Measurements from ENCODE around the gene SETD1B. TPM values are rescaled to one million over a fixed set of nuclear protein-coding genes. Genes with fewer than 3 reads are reported as not detected.
"Not testable (repeated sequence)": the region's sequence is repeated elsewhere in the genome, so short reads cannot be mapped to it uniquely, and the experiment has no call there.

SETD1B gene
- total RNA-seq, 1 donor: 5.8 TPM

GRCh38 chr12:121789233-121789781 is 14.5 kb upstream of the SETD1B start:
- no peak overlapping the region for H3K27ac ChIP-seq (ENCODE audit: low read depth, low read length)
- peaks cover 22% of the 10 kb centered on the region for H3K4me1 ChIP-seq (ENCODE audit: insufficient read depth, low read length)
- no peak overlapping the region for H3K4me3 ChIP-seq (ENCODE audit: insufficient read depth, low read length)
- no peak overlapping the region for H3K4me2 ChIP-seq (ENCODE audit: insufficient read depth, low read length)
- TF ChIP-seq, protein P1, sequence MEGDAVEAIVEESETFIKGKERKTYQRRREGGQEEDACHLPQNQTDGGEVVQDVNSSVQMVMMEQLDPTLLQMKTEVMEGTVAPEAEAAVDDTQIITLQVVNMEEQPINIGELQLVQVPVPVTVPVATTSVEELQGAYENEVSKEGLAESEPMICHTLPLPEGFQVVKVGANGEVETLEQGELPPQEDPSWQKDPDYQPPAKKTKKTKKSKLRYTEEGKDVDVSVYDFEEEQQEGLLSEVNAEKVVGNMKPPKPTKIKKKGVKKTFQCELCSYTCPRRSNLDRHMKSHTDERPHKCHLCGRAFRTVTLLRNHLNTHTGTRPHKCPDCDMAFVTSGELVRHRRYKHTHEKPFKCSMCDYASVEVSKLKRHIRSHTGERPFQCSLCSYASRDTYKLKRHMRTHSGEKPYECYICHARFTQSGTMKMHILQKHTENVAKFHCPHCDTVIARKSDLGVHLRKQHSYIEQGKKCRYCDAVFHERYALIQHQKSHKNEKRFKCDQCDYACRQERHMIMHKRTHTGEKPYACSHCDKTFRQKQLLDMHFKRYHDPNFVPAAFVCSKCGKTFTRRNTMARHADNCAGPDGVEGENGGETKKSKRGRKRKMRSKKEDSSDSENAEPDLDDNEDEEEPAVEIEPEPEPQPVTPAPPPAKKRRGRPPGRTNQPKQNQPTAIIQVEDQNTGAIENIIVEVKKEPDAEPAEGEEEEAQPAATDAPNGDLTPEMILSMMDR (IDR thresholded peaks at IDR 0.05; ENCODE audit: extremely low read depth, low read depth, low read length): no peak
- no peak overlapping the region for H2AFZ ChIP-seq (ENCODE audit: low read length)
- H3K79me2 ChIP-seq (ENCODE audit: insufficient read depth, low read length): no peaks in the 10 kb centered on the region
- H3K27me3 ChIP-seq (ENCODE audit: insufficient read depth, low read length): no peaks in the 10 kb centered on the region
- no peaks in the 10 kb centered on the region for H3K9me3 ChIP-seq (ENCODE audit: low read depth, low read length)
- no peak for DNase-seq (ENCODE audit: insufficient read length, low spot score, missing footprints)
- H3K36me3 ChIP-seq (ENCODE audit: insufficient read depth, low read length): no peaks in the 10 kb centered on the region
- H4K20me1 ChIP-seq (ENCODE audit: insufficient read depth, low read length): peaks cover 6% of the 10 kb centered on the region

GRCh38 chr12:121789800-121790728 is 13.7 kb upstream of the SETD1B start:
- no peaks in the 10 kb centered on the region for H3K9me3 ChIP-seq (ENCODE audit: low read depth, low read length)
- no peaks in the 10 kb centered on the region for H3K36me3 ChIP-seq (ENCODE audit: insufficient read depth, low read length)
- no peak for DNase-seq (ENCODE audit: insufficient read length, low spot score, missing footprints)
- no peak overlapping the region for H3K27ac ChIP-seq (ENCODE audit: low read depth, low read length)
- H3K4me3 ChIP-seq (ENCODE audit: insufficient read depth, low read length): no peak overlapping the region
- peaks cover under 1% of the 10 kb centered on the region for H3K79me2 ChIP-seq (ENCODE audit: insufficient read depth, low read length)
- H4K20me1 ChIP-seq (ENCODE audit: insufficient read depth, low read length): peaks cover 3% of the 10 kb centered on the region
- H3K27me3 ChIP-seq (ENCODE audit: insufficient read depth, low read length): no peaks in the 10 kb centered on the region
- TF ChIP-seq, protein P1 (IDR thresholded peaks at IDR 0.05; ENCODE audit: extremely low read depth, low read depth, low read length): no peak
- no peak overlapping the region for H3K4me2 ChIP-seq (ENCODE audit: insufficient read depth, low read length)
- peaks cover 22% of the 10 kb centered on the region for H3K4me1 ChIP-seq (ENCODE audit: insufficient read depth, low read length)
- peak overlapping the region; percentile 22 for H2AFZ ChIP-seq (ENCODE audit: low read length)

- not testable (repeated sequence) for H3K36me3 ChIP-seq (ENCODE audit: insufficient read depth, low read length); H3K9me3 ChIP-seq (ENCODE audit: low read depth, low read length); H3K4me3 ChIP-seq (ENCODE audit: insufficient read depth, low read length); H3K79me2 ChIP-seq (ENCODE audit: insufficient read depth, low read length); H2AFZ ChIP-seq (ENCODE audit: low read length); H3K27ac ChIP-seq (ENCODE audit: low read depth, low read length); H3K4me2 ChIP-seq (ENCODE audit: insufficient read depth, low read length); H4K20me1 ChIP-seq (ENCODE audit: insufficient read depth, low read length); H3K27me3 ChIP-seq (ENCODE audit: insufficient read depth, low read length); DNase-seq (ENCODE audit: insufficient read length, low spot score, missing footprints)
- peaks cover 21% of the 10 kb centered on the region for H3K4me1 ChIP-seq (ENCODE audit: insufficient read depth, low read length)
Measured at GRCh38 chr12:121790785-121791184, 13.0 kb upstream of the SETD1B start.

DNA sequence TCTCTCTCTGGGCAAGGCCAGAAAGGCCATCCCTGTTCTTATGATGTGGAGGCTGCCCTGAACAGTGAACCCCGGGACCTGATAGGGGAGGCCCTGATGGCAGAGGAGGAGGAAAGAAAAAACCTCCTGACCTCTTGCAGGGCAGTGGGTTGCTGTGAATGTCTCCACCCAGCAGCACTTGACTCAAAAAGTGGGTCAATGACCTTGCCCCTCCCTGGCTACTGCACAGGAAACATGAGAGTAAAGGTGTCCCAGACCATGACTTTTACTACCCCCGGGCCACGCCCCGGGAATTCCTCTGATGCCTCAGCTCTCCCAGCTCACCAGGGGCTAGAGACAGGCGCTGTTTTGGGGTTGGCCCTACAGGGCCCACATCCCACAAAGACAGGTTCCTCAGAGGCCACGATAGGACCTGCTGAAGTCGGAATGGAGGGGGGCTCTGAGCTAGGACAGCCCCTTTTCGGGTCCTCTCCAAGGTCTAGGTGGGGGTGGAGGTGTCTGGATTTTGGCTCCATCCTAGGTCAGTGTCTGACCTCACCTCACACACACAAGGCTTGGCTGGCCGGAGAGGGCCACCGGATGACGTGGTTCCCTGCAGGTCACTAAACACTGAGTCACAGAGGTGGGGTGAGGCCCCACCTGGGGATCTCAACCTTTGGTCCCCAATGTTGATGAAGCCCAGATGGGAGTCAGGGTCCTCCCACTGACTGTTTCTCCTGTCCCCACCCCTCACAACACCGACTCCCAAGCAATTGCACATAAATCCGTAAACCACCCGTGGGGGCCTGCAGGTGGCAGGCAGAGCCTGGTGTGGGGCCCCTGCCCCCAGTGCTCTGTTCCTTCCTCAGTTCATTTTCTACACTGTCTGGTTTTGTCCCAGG is 11.9 kb upstream of the SETD1B start:
- no peak overlapping the region for H3K27ac ChIP-seq (ENCODE audit: low read depth, low read length)
- no peak overlapping the region for H3K4me3 ChIP-seq (ENCODE audit: insufficient read depth, low read length)
- H2AFZ ChIP-seq (ENCODE audit: low read length): no peak overlapping the region
- TF ChIP-seq, protein P1 (IDR thresholded peaks at IDR 0.05; ENCODE audit: extremely low read depth, low read depth, low read length): no peak
- H3K27me3 ChIP-seq (ENCODE audit: insufficient read depth, low read length): no peaks in the 10 kb centered on the region
- H3K4me1 ChIP-seq (ENCODE audit: insufficient read depth, low read length): peaks cover 19% of the 10 kb centered on the region
- peaks cover 18% of the 10 kb centered on the region for H3K79me2 ChIP-seq (ENCODE audit: insufficient read depth, low read length)
- no peak overlapping the region for H3K4me2 ChIP-seq (ENCODE audit: insufficient read depth, low read length)
- DNase-seq (ENCODE audit: insufficient read length, low spot score, missing footprints): peak; percentile 81
- H4K20me1 ChIP-seq (ENCODE audit: insufficient read depth, low read length): peaks cover 9% of the 10 kb centered on the region
- H3K9me3 ChIP-seq (ENCODE audit: low read depth, low read length): no peaks in the 10 kb centered on the region
- H3K36me3 ChIP-seq (ENCODE audit: insufficient read depth, low read length): no peaks in the 10 kb centered on the region
